Panc1 (cell line): ENCODE measurements around the gene GADD45G. TPM values are rescaled to one million over a fixed set of nuclear protein-coding genes. Genes with fewer than 3 reads are reported as not detected.

Experiments
- ATAC-seq: fragments of 200-7000 bp; cut with Tn5 transposase; 2 replicates; pipeline ENCODE4 v1.9.1; 2020; ENCODE audit warnings: mild to moderate bottlenecking, moderate library complexity
- BruUV-seq: library from RNA; stranded (reverse); fragments of 400-500 nt; replicated peaks from 2 replicates; lab custom pipeline; 2021; lab: Mats Ljungman, UMichigan
- CTCF ChIA-PET: fragments of 300-600 bp; sonication (Branson Sonifier 250); formaldehyde crosslinking; loops from one replicate; lab custom pipeline; 2022; ENCODE audit warnings: antibody characterized with exemption; lab: Charles Lee
- POLR2A ChIA-PET: fragments of 300-600 bp; sonication (Branson Sonifier 250); formaldehyde crosslinking; loops from one replicate; lab custom pipeline; 2022; ENCODE audit warnings: antibody characterized with exemption; lab: Charles Lee
- DNase-seq: peaks from one replicate; pipeline ENCODE4 v3.0.0-alpha.2; 2010; ENCODE audit warnings: low read depth, low spot score
- H3K27ac ChIP-seq: 2 replicates; pipeline ENCODE4 v1.5.1; 2011; ENCODE audit warnings: mild to moderate bottlenecking, low read length, inconsistent platforms
- H3K27me3 ChIP-seq: fragments of 200-500 bp; sonication (Bioruptor generic); 2 replicates; pipeline ENCODE4 v1.6.0; 2014; ENCODE audit warnings: low read length, inconsistent platforms; ENCODE audit not compliant: control insufficient read depth, insufficient read depth
- H3K36me3 ChIP-seq: fragments of 200-500 bp; sonication (Bioruptor generic); 2 replicates; pipeline ENCODE4 v1.5.1; 2014; ENCODE audit warnings: inconsistent platforms, mild to moderate bottlenecking, low read length, moderate library complexity; ENCODE audit not compliant: control insufficient read depth, insufficient read depth
- H3K4me1 ChIP-seq: 2 replicates; pipeline ENCODE4 v1.5.1; 2011; ENCODE audit warnings: inconsistent platforms, mild to moderate bottlenecking, low read length, moderate library complexity; ENCODE audit not compliant: control insufficient read depth, insufficient read depth
- H3K4me3 ChIP-seq, 2 experiments: 2 replicates each; pipeline ENCODE4 v1.5.1; 2011 to 2012; ENCODE audit warnings: low read depth in 2 of 2, low read length in 2 of 2, mild to moderate bottlenecking in 2 of 2, inconsistent platforms in 1 of 2, moderate library complexity in 1 of 2
- H3K9me3 ChIP-seq: fragments of 200-500 bp; sonication (Bioruptor generic); 2 replicates; pipeline ENCODE4 v1.5.1; 2014; ENCODE audit warnings: low read depth, mild to moderate bottlenecking, inconsistent platforms, low read length, moderate library complexity; ENCODE audit not compliant: control insufficient read depth, insufficient read depth
- CTCF ChIP-seq: fragments of 450-650 bp; IDR thresholded peaks from 2 replicates; pipeline ENCODE4 v1.5.1; 2017; ENCODE audit warnings: mild to moderate bottlenecking
- POLR2AphosphoS5 ChIP-seq: IDR thresholded peaks from 2 replicates; pipeline ENCODE4 v1.6.1; 2012; ENCODE audit warnings: mild to moderate bottlenecking, low read depth, low read length, moderate library complexity
- REST ChIP-seq, 2 experiments: IDR thresholded peaks; 2 replicates each; pipeline ENCODE4 v1.6.1; 2011 to 2012; ENCODE audit warnings: low read depth in 2 of 2, control low read depth in 1 of 2, low read length in 1 of 2, mild to moderate bottlenecking in 1 of 2, moderate library complexity in 1 of 2; ENCODE audit not compliant: insufficient read depth in 1 of 2
- SIN3A ChIP-seq: IDR thresholded peaks from 2 replicates; pipeline ENCODE4 v1.6.1; 2012; ENCODE audit warnings: low read depth, mild to moderate bottlenecking, low read length, moderate library complexity, borderline replicate concordance; ENCODE audit not compliant: insufficient read depth
- TCF7L2 ChIP-seq: IDR thresholded peaks from 2 replicates; pipeline ENCODE4 v1.6.1; 2011; ENCODE audit warnings: mild to moderate bottlenecking, low read depth, low read length, inconsistent platforms
- in situ Hi-C: cut with HindIII; loops from 2 replicates; pipeline ENCODE4 v1.10.0; 2016; ENCODE audit warnings: low sequenced_read_pairs, low pct_unique_long_range_greater_than_20kb
- intact Hi-C: fragments of 100-400 bp; cut with micrococcal nuclease; formaldehyde crosslinking; loops from one replicate; pipeline ENCODE4 v1.10.0; 2022; ENCODE audit not compliant: unreplicated experiment
- total RNA-seq: library from RNA; stranded (reverse); gene quantifications from one replicate; pipeline ENCODE4 v1.2.1, GENCODE V29; 2021; ENCODE audit not compliant: unreplicated experiment

The GADD45G gene
- total RNA-seq, 1 experiment from 2014 or later: 1.2 TPM

GRCh38 chr9:89625721-89626687, 21.2 kb downstream of the GADD45G start:
- no peaks in the 10 kb centered on the region for H3K9me3 ChIP-seq
- in situ Hi-C loops (no loop called here), intact Hi-C loops (no loop called here)
- BruUV-seq: no TSS peak
- no peak for TF ChIP-seq SIN3A
- no peak for TF ChIP-seq REST (IDR thresholded peaks at IDR 0.05; ENCODE audit: insufficient read depth in 1 of 2, low read depth in 2 of 2, low read length in 1 of 2)
- TF ChIP-seq POLR2AphosphoS5: no peak
- no peak for TF ChIP-seq TCF7L2
- TF ChIP-seq CTCF: no peak
- H3K27me3 ChIP-seq: no peaks in the 10 kb centered on the region; the same call in 1 of the 2 replicates
- no peak overlapping the region for H3K27ac ChIP-seq
- ChIA-PET POLR2A (no interaction called here), CTCF (no interaction called here)
- no peak overlapping the region for H3K4me3 ChIP-seq
- DNase-seq: no peak
- ATAC-seq: no peak
- H3K4me1 ChIP-seq: no peaks in the 10 kb centered on the region
- no peaks in the 10 kb centered on the region for H3K36me3 ChIP-seq

DNA sequence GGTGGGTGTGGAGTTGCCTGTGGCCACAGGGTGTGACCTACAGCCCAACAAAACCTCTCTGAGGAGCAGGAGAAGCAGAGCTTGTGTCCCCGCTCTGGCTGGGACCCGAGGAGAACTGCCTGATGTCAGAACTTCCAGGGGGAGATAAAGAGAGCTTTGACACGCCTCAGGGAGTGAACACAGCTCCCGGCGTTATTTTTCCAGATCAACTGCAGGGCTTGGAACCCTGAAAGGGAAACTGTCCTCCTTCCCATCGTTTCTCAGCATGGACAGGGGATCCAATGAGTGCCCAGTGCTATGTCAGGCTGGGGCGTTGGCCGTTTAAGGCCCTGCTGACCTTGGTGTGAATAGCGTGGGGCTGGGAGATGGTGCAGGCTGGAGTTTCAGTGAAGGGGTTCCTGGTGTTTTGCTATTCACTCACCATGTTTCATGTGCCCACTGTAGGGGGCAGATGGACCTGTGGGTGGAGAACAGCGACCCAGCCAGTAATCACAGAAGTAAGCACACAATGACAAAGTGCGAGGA, 22.0 kb downstream of the GADD45G start:
- Histone ChIP-seq H3K9me3 (no peaks in the 10 kb centered on the region), H3K27me3 (no peaks in the 10 kb centered on the region; the same call in 1 of the 2 replicates), H3K4me3 (no peak overlapping the region), H3K36me3 (no peaks in the 10 kb centered on the region), H3K27ac (no peak overlapping the region), H3K4me1 (no peaks in the 10 kb centered on the region)
- TF ChIP-seq POLR2AphosphoS5 (no peak), TCF7L2 (no peak)
- POLR2A ChIA-PET: no interaction called here
- DNase-seq (no peak), ATAC-seq (no peak)
- CTCF ChIA-PET: no interaction called here
- intact Hi-C loops (no loop called here), in situ Hi-C loops (no loop called here)
- BruUV-seq: no TSS peak
